Adrenal gland (tissue), 5 donors: ENCODE data around the gene EPHB1.

ENCODE experiments used
- POLR2A ChIP-seq, 2 donors: fragments of 450-650 bp; IDR thresholded peaks; one replicate each; pipeline ENCODE4 v1.6.1; 2017; ENCODE audit warnings: antibody characterized with exemption in 2 of 2, mild to moderate bottlenecking in 2 of 2, moderate library complexity in 1 of 2
- TF ChIP-seq, protein P1 (sequence below), 6 experiments: fragments of 450-650 bp in 4 of 6; fragments of 200-600 bp in 2 of 6; sonication (generic) in 1 of 6; IDR thresholded peaks; 1 replicate in 5 of 6; 2 replicates in 1 of 6; pipeline versions ENCODE4 v1.5.1 to v1.8.0; 2016 to 2021; ENCODE audit warnings: antibody characterized with exemption in 6 of 6, mild to moderate bottlenecking in 2 of 6, moderate library complexity in 1 of 6
- donor health status: DM: no; HTN: no; CAD: no.

DNA sequence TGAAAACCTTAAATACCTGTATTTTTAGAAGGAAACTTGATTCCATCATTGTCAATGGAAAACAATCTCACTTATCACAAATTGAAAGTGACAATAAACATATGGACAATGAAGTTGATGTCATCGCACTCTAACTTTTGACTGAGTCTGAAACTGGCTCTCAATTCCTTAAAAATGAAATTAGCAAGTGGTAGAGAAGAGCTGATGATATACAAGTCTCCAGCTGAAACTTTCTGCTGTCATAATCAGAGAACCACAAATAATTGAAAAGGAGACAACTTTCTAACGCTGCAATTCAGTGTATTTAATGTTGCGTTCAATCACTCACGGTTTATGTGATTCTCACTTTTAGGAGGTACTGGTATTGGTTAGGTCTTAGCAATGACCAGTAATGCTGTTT, 37.5 kb downstream of the EPHB1 start:
- TF ChIP-seq, protein P1, sequence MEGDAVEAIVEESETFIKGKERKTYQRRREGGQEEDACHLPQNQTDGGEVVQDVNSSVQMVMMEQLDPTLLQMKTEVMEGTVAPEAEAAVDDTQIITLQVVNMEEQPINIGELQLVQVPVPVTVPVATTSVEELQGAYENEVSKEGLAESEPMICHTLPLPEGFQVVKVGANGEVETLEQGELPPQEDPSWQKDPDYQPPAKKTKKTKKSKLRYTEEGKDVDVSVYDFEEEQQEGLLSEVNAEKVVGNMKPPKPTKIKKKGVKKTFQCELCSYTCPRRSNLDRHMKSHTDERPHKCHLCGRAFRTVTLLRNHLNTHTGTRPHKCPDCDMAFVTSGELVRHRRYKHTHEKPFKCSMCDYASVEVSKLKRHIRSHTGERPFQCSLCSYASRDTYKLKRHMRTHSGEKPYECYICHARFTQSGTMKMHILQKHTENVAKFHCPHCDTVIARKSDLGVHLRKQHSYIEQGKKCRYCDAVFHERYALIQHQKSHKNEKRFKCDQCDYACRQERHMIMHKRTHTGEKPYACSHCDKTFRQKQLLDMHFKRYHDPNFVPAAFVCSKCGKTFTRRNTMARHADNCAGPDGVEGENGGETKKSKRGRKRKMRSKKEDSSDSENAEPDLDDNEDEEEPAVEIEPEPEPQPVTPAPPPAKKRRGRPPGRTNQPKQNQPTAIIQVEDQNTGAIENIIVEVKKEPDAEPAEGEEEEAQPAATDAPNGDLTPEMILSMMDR (IDR thresholded peaks at IDR 0.05), result no peak
- TF ChIP-seq POLR2A (IDR thresholded peaks at IDR 0.05), result no peak
